ENCODE measurements around the gene PNMT.

DNA sequence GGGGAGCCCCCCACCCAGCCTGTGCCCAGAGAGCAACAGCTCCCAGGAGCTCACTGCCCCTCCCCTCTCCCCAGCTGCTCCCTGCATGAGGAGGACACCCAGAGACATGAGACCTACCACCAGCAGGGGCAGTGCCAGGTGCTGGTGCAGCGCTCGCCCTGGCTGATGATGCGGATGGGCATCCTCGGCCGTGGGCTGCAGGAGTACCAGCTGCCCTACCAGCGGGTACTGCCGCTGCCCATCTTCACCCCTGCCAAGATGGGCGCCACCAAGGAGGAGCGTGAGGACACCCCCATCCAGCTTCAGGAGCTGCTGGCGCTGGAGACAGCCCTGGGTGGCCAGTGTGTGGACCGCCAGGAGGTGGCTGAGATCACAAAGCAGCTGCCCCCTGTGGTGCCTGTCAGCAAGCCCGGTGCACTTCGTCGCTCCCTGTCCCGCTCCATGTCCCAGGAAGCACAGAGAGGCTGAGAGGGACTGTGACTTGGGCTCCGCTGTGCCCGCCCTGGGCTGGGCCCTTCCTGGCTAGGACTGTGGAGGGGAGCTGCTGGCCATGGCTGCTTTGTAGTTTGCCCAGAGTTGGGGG, 2.5 kb upstream of the PNMT start:
- TF ChIP-seq, protein P1, sequence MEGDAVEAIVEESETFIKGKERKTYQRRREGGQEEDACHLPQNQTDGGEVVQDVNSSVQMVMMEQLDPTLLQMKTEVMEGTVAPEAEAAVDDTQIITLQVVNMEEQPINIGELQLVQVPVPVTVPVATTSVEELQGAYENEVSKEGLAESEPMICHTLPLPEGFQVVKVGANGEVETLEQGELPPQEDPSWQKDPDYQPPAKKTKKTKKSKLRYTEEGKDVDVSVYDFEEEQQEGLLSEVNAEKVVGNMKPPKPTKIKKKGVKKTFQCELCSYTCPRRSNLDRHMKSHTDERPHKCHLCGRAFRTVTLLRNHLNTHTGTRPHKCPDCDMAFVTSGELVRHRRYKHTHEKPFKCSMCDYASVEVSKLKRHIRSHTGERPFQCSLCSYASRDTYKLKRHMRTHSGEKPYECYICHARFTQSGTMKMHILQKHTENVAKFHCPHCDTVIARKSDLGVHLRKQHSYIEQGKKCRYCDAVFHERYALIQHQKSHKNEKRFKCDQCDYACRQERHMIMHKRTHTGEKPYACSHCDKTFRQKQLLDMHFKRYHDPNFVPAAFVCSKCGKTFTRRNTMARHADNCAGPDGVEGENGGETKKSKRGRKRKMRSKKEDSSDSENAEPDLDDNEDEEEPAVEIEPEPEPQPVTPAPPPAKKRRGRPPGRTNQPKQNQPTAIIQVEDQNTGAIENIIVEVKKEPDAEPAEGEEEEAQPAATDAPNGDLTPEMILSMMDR (IDR thresholded peaks at IDR 0.05): no peak
- no peak for TF ChIP-seq EZH2 (IDR thresholded peaks at IDR 0.05; ENCODE audit: borderline replicate concordance, insufficient read depth, low read depth, low read length, poor library complexity, severe bottlenecking)
